ENCODE results near the gene NCAPD2.

The NCAPD2 gene

DNA sequence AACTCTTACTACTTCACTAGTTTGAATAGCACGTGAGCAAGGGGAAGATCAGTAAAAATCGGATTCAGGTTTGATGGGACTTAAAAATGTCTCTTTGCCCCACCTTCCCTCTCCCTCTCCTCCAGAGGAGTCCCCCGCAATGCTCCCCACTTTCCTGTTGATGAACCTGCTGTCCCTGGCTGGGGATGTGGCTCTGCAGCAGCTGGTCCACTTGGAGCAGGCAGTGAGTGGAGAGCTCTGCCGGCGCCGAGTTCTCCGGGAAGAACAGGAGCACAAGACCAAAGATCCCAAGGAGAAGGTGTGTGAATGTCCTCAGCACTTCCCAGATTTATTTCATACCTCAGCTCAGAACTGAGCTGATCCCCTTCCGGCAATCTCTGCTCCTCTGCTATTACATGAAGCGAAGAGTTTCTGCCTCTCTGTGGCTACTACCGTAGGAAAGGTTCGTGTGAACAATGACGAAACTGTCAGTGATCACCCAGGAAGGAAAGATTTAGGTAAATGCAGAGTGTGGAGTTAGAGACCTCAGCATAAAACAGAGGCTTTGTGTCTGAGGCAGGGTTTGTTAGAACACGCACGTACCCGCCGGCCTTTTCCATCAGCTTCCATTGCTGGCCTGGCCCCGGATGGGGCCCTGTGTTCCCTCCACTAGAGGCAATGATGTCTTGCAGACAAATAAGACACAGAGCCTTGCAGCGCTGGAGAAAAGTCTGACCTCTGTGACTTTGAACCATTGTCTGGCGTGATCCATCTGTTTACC lies 33.0 kb downstream of the NCAPD2 start:
- no peak overlapping the region for H3K4me3 ChIP-seq (ENCODE audit: low read depth, low read length)
- no peak for DNase-seq (ENCODE audit: low read depth)
- TF ChIP-seq POLR2A (IDR thresholded peaks at IDR 0.05; ENCODE audit: extremely low read depth, insufficient read length): no peak

DNA sequence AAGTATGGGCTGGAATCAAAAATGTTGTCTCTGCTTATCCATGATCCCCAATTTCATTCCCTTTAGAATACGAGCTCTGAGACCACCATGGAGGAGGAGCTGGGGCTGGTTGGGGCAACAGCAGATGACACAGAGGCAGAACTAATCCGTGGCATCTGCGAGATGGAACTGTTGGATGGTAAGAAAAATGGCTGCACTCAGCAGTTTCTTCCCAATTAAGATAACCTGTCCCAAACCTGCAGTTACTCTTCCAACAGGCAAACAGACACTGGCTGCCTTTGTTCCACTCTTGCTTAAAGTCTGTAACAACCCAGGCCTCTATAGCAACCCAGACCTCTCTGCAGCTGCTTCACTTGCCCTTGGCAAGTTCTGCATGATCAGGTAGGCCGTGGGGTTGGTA lies 33.8 kb downstream of the NCAPD2 start:
- TF ChIP-seq, protein P1, sequence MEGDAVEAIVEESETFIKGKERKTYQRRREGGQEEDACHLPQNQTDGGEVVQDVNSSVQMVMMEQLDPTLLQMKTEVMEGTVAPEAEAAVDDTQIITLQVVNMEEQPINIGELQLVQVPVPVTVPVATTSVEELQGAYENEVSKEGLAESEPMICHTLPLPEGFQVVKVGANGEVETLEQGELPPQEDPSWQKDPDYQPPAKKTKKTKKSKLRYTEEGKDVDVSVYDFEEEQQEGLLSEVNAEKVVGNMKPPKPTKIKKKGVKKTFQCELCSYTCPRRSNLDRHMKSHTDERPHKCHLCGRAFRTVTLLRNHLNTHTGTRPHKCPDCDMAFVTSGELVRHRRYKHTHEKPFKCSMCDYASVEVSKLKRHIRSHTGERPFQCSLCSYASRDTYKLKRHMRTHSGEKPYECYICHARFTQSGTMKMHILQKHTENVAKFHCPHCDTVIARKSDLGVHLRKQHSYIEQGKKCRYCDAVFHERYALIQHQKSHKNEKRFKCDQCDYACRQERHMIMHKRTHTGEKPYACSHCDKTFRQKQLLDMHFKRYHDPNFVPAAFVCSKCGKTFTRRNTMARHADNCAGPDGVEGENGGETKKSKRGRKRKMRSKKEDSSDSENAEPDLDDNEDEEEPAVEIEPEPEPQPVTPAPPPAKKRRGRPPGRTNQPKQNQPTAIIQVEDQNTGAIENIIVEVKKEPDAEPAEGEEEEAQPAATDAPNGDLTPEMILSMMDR (IDR thresholded peaks at IDR 0.05; ENCODE audit: low read depth, low read length): no peak
- TF ChIP-seq MYC (IDR thresholded peaks at IDR 0.05; ENCODE audit: low read depth, low read length): no peak
- TF ChIP-seq POLR2A (IDR thresholded peaks at IDR 0.05; ENCODE audit: extremely low read depth, insufficient read length): no peak
- TF ChIP-seq, protein P2, sequence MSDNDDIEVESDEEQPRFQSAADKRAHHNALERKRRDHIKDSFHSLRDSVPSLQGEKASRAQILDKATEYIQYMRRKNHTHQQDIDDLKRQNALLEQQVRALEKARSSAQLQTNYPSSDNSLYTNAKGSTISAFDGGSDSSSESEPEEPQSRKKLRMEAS (IDR thresholded peaks at IDR 0.05; ENCODE audit: low read depth, low read length): no peak
- H3K4me3 ChIP-seq (ENCODE audit: low read depth, low read length): no peak overlapping the region
- DNase-seq (ENCODE audit: low read depth): no peak

DNA sequence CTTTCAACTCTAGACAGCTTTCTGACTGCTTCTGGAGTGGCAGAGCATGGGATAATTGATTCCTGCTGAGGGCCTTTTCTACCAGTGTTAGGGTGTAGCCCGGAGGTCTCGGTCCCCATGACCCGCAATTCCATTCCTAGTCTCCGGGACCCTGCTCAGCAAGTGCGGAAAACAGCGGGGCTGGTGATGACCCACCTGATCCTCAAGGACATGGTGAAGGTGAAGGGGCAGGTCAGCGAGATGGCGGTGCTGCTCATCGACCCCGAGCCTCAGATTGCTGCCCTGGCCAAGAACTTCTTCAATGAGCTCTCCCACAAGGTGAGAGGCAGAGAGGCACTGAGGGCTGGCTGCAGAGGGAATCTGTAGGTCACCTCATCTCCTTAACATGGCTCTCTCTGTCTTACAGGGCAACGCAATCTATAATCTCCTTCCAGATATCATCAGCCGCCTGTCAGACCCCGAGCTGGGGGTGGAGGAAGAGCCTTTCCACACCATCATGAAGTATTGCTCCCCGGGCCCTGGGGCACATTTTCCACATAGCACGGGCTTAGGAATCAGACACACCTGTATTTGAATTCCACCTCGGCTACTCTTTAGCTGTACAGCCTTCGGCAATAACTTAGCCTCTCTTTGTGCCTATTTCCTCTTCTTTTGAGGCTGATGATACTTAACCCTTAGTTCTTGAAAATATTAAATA lies 34.8 kb downstream of the NCAPD2 start:
- TF ChIP-seq POLR2A (IDR thresholded peaks at IDR 0.05; ENCODE audit: extremely low read depth, insufficient read length): no peak
- TF ChIP-seq MYC (IDR thresholded peaks at IDR 0.05; ENCODE audit: low read depth, low read length): no peak
- TF ChIP-seq, protein P2 (IDR thresholded peaks at IDR 0.05; ENCODE audit: low read depth, low read length): no peak
- TF ChIP-seq, protein P1 (IDR thresholded peaks at IDR 0.05; ENCODE audit: low read depth, low read length): no peak
- no peak for DNase-seq (ENCODE audit: low read depth)
- H3K4me3 ChIP-seq (ENCODE audit: low read depth, low read length): no peak overlapping the region

DNA sequence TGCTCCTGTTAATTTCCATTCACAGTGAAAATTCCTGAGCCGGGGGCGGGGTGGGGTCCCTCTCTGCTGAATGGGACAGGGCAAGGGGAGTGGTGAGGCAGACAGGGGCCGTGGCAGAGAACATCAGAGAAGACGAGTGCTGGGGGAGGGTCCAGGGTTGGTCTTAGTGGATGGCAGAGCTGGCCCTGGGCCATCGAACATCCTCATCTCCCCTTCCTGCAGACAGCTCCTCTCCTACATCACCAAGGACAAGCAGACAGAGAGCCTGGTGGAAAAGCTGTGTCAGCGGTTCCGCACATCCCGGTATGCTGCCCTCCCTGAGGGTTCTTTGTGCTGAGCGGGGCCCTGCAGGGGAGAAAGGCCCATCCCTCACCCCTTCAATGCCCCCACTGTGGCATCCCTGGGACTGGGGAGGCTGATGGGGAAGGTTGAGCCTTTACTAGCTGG lies 35.4 kb downstream of the NCAPD2 start:
- no peak overlapping the region for H3K4me3 ChIP-seq (ENCODE audit: low read depth, low read length)
- TF ChIP-seq, protein P2 (IDR thresholded peaks at IDR 0.05; ENCODE audit: low read depth, low read length): no peak
- TF ChIP-seq MYC (IDR thresholded peaks at IDR 0.05; ENCODE audit: low read depth, low read length) (no peak), POLR2A (IDR thresholded peaks at IDR 0.05; ENCODE audit: extremely low read depth, insufficient read length) (no peak)
- TF ChIP-seq, protein P1 (IDR thresholded peaks at IDR 0.05; ENCODE audit: low read depth, low read length): no peak
- no peak for DNase-seq (ENCODE audit: low read depth)

DNA sequence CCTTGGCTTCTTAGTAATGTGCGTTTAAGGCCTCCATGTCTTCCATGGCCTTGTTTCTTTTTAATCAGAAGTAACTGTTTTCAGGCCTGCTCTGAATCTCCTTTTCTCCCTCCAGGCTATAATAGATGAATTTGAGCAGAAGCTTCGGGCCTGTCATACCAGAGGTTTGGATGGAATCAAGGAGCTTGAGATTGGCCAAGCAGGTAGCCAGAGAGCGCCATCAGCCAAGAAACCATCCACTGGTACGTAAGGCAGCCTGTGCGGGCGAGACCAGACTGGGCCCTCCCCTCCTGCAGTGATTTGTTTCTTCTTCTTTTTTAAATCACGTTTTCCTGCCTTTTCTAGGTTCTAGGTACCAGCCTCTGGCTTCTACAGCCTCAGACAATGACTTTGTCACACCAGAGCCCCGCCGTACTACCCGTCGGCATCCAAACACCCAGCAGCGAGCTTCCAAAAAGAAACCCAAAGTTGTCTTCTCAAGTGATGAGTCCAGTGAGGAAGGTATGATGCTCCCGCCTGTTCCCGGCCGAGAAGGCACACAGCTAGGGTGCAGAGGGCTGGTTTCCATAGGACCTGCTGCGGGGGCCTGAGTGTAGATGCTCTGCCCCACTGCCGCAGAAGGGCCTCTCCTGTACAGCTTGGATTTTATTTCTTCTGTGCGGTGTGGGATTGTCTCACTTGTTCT lies 36.8 kb downstream of the NCAPD2 start:
- DNase-seq (ENCODE audit: low read depth): no peak
- H3K4me3 ChIP-seq (ENCODE audit: low read depth, low read length): no peak overlapping the region
- TF ChIP-seq, protein P1 (IDR thresholded peaks at IDR 0.05; ENCODE audit: low read depth, low read length): no peak
- TF ChIP-seq, protein P2 (IDR thresholded peaks at IDR 0.05; ENCODE audit: low read depth, low read length): no peak
- TF ChIP-seq POLR2A (IDR thresholded peaks at IDR 0.05; ENCODE audit: extremely low read depth, insufficient read length): no peak
- TF ChIP-seq MYC (IDR thresholded peaks at IDR 0.05; ENCODE audit: low read depth, low read length): no peak
